ENCODE measurements around the gene DSCAM.

Gene DSCAM

DNA sequence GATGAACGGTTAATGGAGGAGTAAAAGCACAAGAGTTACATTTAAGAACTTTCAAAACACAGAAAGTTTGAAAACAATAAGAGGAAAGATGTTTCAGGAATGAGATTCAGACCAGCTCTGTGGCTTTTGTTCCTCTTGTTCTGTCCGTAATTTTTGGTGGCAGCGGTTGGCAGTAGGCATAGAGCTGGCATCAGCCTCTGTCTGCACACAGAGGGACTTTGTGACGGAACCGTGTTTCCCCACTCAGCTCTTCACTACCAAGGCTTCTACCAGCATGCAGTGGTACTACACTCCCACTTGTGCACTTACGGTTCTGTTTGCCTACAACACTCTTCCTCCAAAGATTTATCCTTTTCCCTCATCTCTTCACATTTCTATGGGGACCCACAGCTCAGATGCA lies 212.8 kb downstream of the DSCAM start:
- TF ChIP-seq, protein P1, sequence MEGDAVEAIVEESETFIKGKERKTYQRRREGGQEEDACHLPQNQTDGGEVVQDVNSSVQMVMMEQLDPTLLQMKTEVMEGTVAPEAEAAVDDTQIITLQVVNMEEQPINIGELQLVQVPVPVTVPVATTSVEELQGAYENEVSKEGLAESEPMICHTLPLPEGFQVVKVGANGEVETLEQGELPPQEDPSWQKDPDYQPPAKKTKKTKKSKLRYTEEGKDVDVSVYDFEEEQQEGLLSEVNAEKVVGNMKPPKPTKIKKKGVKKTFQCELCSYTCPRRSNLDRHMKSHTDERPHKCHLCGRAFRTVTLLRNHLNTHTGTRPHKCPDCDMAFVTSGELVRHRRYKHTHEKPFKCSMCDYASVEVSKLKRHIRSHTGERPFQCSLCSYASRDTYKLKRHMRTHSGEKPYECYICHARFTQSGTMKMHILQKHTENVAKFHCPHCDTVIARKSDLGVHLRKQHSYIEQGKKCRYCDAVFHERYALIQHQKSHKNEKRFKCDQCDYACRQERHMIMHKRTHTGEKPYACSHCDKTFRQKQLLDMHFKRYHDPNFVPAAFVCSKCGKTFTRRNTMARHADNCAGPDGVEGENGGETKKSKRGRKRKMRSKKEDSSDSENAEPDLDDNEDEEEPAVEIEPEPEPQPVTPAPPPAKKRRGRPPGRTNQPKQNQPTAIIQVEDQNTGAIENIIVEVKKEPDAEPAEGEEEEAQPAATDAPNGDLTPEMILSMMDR (IDR thresholded peaks at IDR 0.05; ENCODE audit: low read depth, low read length): no peak
- no peak overlapping the region for H3K4me3 ChIP-seq (ENCODE audit: low read depth, low read length)

DNA sequence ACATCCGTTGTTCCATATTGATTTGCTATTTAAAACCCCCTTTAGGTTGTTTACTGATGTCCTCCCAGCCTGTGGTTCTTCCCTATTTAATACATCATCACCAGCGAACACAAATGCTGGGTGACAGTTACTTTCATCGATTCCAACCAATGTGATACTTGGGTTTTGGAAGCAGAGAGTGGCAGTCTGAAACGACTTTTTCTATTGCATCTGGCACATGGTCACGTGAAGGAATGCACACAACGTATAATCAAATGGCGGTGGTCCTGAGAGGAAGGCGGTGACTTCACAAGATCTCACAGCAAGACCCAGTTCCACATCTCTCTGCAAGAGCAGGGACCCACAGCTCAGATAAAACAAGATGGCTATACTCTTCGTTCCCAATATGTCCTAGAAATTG lies 213.9 kb downstream of the DSCAM start:
- TF ChIP-seq, protein P1 (IDR thresholded peaks at IDR 0.05; ENCODE audit: low read depth, low read length): no peak
- H3K4me3 ChIP-seq (ENCODE audit: low read depth, low read length): no peak overlapping the region

DNA sequence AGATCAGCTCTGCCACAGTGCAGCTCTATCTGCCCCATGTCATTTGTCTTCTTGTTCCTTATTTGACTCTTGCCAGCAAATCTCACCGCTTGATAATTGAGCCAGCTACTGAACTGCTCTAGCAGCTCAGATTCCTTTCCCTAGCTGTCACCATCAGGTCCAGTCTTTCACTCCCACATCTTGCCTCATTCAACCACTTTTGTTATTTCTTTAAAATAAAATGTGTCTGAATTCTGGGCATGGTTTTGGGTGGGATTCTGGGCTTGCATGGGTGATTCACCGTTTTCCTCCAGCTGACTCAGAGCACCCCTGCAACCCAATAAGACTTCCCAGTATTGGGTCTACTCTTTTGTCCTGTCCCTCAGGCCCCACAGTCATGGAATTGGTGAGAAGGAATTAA lies 215.7 kb downstream of the DSCAM start:
- no peak overlapping the region for H3K4me3 ChIP-seq (ENCODE audit: low read depth, low read length)

DNA sequence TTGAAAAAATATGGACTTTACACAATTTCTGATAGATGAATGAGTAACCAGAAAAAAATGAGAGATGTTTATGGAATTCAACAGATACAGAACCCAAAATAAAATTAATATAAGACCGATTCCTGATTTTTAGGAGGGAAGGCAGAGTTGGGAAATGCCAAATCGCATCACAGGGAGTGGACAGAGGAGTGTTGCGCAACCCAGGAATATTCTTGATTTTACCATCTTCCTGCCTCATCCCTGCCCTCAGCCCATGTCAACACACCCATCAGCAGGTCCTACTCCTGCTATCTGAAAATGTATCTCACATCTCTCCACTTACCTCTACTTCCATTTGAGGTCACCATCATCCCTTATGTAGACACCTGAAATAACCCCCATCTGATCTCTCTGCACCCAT lies 221.0 kb downstream of the DSCAM start:
- TF ChIP-seq, protein P1 (IDR thresholded peaks at IDR 0.05; ENCODE audit: low read depth, low read length): no peak
- no peak overlapping the region for H3K4me3 ChIP-seq (ENCODE audit: low read depth, low read length)

More for the DNA sequence above, 215.7 kb downstream of the DSCAM start:
- TF ChIP-seq, protein P1 (IDR thresholded peaks at IDR 0.05; ENCODE audit: low read depth, low read length): no peak

DNA sequence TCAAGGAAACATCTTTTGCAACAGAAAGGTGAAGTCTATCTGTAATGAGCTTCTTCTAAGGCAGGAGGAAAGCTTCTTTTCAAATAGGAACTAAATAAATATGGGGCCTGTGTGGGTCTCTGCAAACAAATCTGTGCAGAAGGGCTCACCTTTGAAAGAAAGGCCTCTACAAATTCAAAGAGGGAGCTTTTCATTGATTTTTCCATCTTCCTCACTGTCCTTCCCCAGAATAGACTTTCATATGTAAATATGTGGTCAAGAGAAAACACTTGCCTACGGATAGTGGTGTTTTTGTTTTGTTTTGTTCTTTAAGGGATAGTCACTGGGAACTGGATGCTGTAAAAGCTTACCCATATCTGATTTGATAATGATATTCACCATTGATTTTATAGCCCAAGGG lies 223.4 kb downstream of the DSCAM start:
- TF ChIP-seq, protein P1 (IDR thresholded peaks at IDR 0.05; ENCODE audit: low read depth, low read length): no peak
- no peak overlapping the region for H3K4me3 ChIP-seq (ENCODE audit: low read depth, low read length)

DNA sequence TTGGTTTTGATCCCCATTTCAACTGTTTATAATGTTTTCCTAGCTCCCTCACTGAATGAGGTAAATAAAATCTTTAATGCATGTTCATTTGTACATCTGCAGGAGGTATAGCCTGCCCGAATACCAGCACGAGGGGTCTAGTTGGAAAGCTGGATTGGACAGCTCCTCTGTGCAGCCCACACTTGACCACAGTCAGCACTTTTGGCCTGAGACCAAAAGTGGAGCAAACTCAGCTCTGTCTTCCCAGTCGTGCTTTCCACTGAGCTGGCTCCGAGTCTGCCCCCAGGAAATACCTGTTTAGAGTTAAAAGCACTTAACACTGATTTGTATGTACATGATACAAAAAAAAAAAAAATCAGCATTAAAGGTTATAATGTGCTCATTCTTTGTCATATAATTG lies 224.4 kb downstream of the DSCAM start:
- no peak overlapping the region for H3K4me3 ChIP-seq (ENCODE audit: low read depth, low read length)
- TF ChIP-seq, protein P1 (IDR thresholded peaks at IDR 0.05; ENCODE audit: low read depth, low read length): no peak

DNA sequence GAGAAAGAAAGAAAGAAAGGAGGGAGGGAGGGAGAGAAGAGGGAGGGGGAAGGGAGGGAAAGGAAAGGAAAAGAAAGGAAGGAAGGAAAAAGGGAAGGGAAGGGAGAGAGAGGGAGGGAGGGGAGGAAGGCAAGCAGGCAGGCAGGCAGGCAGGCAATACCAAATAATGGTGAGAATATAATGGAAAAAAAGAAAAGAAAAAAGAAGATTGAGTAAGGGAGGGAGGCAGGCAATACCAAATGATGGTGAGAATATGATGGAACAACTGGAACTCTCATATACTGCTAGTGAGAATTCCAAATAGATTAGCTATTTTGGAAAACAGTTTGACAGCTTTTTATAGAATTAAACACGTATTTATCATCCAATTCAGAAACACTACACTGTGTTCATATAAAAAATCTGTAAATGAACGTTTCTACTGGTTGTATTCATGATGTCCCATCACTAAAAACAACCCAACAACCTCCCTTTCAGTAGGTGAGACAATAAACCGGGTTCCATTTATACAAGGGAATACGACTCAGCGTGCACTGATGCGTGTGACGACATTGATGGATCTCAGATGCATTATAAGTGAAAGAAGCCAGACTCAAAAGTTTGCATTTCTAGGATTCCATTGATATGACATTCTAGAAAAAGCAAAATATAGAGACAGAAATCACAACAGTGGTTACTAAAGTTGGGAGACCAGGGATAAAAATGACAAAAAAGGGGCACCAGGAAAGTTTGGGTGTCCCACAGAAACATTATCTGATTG lies 226.4 kb downstream of the DSCAM start:
- H3K4me3 ChIP-seq (ENCODE audit: low read depth, low read length): no peak overlapping the region
- TF ChIP-seq, protein P1 (IDR thresholded peaks at IDR 0.05; ENCODE audit: low read depth, low read length): no peak

Measured in WI38 (cell line).